ENCODE measurements around the gene PHACTR3. TPM values are rescaled to one million over a fixed set of nuclear protein-coding genes. Genes with fewer than 3 reads are reported as not detected.

PHACTR3 gene
- total RNA-seq, 1 experiment from 2014 or later = not detected

GRCh38 chr20:59871096-59871495 lies 266.8 kb downstream of the PHACTR3 start:
- no peak for TF ChIP-seq CTCF (conservative IDR thresholded peaks at IDR 0.05)
- Histone ChIP-seq H4K91ac (ENCODE audit: insufficient read length, low read depth, low read length) (no peak overlapping the region), H4K8ac (replicated peaks; ENCODE audit: insufficient read length, low read depth, low read length) (no peak overlapping the region), H2AK5ac (ENCODE audit: insufficient read length, low read length) (no peak overlapping the region), H3K9ac (ENCODE audit: extremely low read depth, insufficient read length, low read length) (no peak overlapping the region), H2BK12ac (ENCODE audit: insufficient read length, low read depth, low read length) (no peak overlapping the region), H3K4ac (ENCODE audit: low read depth, low read length) (no peak overlapping the region), H3K14ac (ENCODE audit: insufficient read depth, low read length) (no peak overlapping the region), H2AFZ (ENCODE audit: low read length) (no peak overlapping the region), H3K18ac (ENCODE audit: insufficient read length, low read depth, low read length) (no peak overlapping the region), H3K27me3 (ENCODE audit: insufficient read depth, low read length) (no peaks in the 10 kb centered on the region), H2BK120ac (ENCODE audit: low read depth, low read length, poor library complexity, severe bottlenecking) (no peak overlapping the region), H3K56ac (ENCODE audit: insufficient read length, low read depth, low read length) (no peak overlapping the region), H3K4me1 (ENCODE audit: insufficient read depth, low read length) (no peaks in the 10 kb centered on the region), H3K23me2 (ENCODE audit: insufficient read length, low read depth, low read length, poor library complexity, severe bottlenecking) (no peaks in the 10 kb centered on the region), H3K23ac (ENCODE audit: insufficient read length, low read depth, low read length) (no peak overlapping the region), H2BK20ac (ENCODE audit: low read depth, low read length, poor library complexity, severe bottlenecking) (no peak overlapping the region), H3K9me3 (ENCODE audit: control insufficient read depth, low read depth, low read length) (no peaks in the 10 kb centered on the region), H2BK15ac (ENCODE audit: low read depth, low read length) (no peak overlapping the region), H3K4me2 (ENCODE audit: insufficient read depth, insufficient read length, low read length) (no peak overlapping the region), H2BK5ac (ENCODE audit: insufficient read length, low read length) (no peak overlapping the region), H3K79me1 (ENCODE audit: insufficient read depth, low read depth, low read length, poor library complexity, severe bottlenecking) (no peaks in the 10 kb centered on the region), H4K5ac (ENCODE audit: insufficient read length, low read depth, low read length) (no peak overlapping the region), H4K20me1 (ENCODE audit: control insufficient read depth, insufficient read depth, insufficient read length) (no peaks in the 10 kb centered on the region), H3K27ac (ENCODE audit: insufficient read length, low read depth, low read length) (no peak overlapping the region), H3K79me2 (ENCODE audit: insufficient read depth, low read length) (no peaks in the 10 kb centered on the region), H3T11ph (ENCODE audit: low read length) (no peak overlapping the region)
- H3K27ac Mint-ChIP-seq = no peak overlapping the region
- H3K4me3 Mint-ChIP-seq = no peak overlapping the region
- WGBS (ENCODE audit: extremely low coverage, insufficient read length, low lambda C conversion rate) = no CpG with 5 or more reads among the region's 1 CpG
- no peaks in the 10 kb centered on the region for H3K9me3 Mint-ChIP-seq
- no peaks in the 10 kb centered on the region for H3K4me1 Mint-ChIP-seq
- no peaks in the 10 kb centered on the region for H3K36me3 Mint-ChIP-seq (ENCODE audit: insufficient read depth in 1 of 3, low read depth in 3 of 3)
- no peak for DNase-seq
- peaks cover 16% of the 10 kb centered on the region for H3K27me3 Mint-ChIP-seq (ENCODE audit: low read depth)

Data from H9 (cell line).